Fibroblast of the aortic adventitia (primary cell): ENCODE results near the gene GRM6. TPM values are rescaled to one million over a fixed set of nuclear protein-coding genes. Genes with fewer than 3 reads are reported as not detected.

Experiments
- DNase-seq: peaks from one replicate; pipeline ENCODE4 v3.0.0-alpha.2; 2010; ENCODE audit warnings: low read depth
- H3K4me3 ChIP-seq: 2 replicates; pipeline ENCODE4 v1.5.1; 2011; ENCODE audit warnings: low read depth, mild to moderate bottlenecking, control low read depth, low read length, moderate library complexity
- CTCF ChIP-seq: IDR thresholded peaks from 2 replicates; pipeline ENCODE4 v1.5.1; 2011; ENCODE audit warnings: mild to moderate bottlenecking, low read length, control low read depth, inconsistent platforms; ENCODE audit not compliant: insufficient read depth
- total RNA-seq: library from RNA; depleted of rRNA; stranded (reverse); fragments of >200 nt; gene quantifications from 2 replicates; pipeline ENCODE4 v1.2.3, GENCODE V29; 2012; ENCODE audit warnings: low replicate concordance

The GRM6 gene
- total RNA-seq, 1 donor: not detected

- DNase-seq: no peak
- H3K4me3 ChIP-seq: no peak overlapping the region
- no peak for TF ChIP-seq CTCF
Measured at GRCh38 chr5:178983728-178984127, 11.4 kb downstream of the GRM6 start.

- no peak for TF ChIP-seq CTCF
- no peak overlapping the region for H3K4me3 ChIP-seq
- no peak for DNase-seq
Measured at GRCh38 chr5:178982941-178983340, 12.2 kb downstream of the GRM6 start.

GRCh38 chr5:178981381-178981780, 13.7 kb downstream of the GRM6 start:
- H3K4me3 ChIP-seq: no peak overlapping the region
- no peak for TF ChIP-seq CTCF
- DNase-seq: no peak

- TF ChIP-seq CTCF: no peak
- no peak for DNase-seq
- no peak overlapping the region for H3K4me3 ChIP-seq
Measured at GRCh38 chr5:178965465-178966055, 29.6 kb downstream of the GRM6 start.

- TF ChIP-seq CTCF: no peak
- H3K4me3 ChIP-seq: peak overlapping the region; percentile 70
- no peak for DNase-seq
Measured at GRCh38 chr5:178941361-178941760, 53.8 kb downstream of the GRM6 start.

GRCh38 chr5:178940569-178941360, 54.4 kb downstream of the GRM6 start, which contains the start of gene ZNF454:
Gene ZNF454, plus strand, starts transcription at chr5:178941198. Its CDS starts 1,594 bp downstream, at chr5:178942792.
- DNase-seq: peak; percentile 86
- peak within 1 kb of the TSS; percentile 70 for H3K4me3 ChIP-seq
- TF ChIP-seq CTCF: no peak
